GM19397 (cell line): Measurements from ENCODE around the gene SUN3.
"Not testable (repeated sequence)": the region's sequence is repeated elsewhere in the genome, so short reads cannot be mapped to it uniquely, and the experiment has no call there.

Experiments used
- ATAC-seq: cut with Tn5 transposase; IDR thresholded peaks from one replicate; pipeline ENCODE4 v1.9.1; 2021; ENCODE audit warnings: mild to moderate bottlenecking, moderate library complexity; ENCODE audit not compliant: unreplicated experiment

Gene SUN3

GRCh38 chr7:48033922-48034321 lies 5.0 kb upstream of the SUN3 start:
- no peak for ATAC-seq

DNA sequence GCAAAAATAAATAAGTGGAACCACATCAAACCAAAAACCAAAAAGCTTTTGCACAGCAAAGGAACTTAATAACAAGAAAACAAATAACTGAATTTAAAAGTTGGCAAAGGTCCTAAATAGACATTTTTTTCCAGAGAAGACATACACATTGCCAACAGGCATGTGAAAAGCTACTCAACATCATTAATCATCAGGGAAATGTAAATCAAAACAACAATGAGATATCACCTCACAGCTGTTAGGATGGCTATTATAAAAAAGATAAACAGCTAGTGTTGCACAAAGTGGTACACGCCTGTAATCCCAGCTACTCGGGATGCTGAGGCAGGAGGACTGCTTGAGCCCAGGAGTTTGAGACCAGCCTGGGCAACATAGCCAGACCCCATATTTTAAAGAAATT lies 2.2 kb upstream of the SUN3 start:
- no peak for ATAC-seq

GRCh38 chr7:48025624-48026023 lies 3.3 kb downstream of the SUN3 start:
- no peak for ATAC-seq

GRCh38 chr7:48017674-48018073 lies 11.2 kb downstream of the SUN3 start:
- ATAC-seq: no peak

- ATAC-seq: no peak
These were observed 12.3 kb downstream of the SUN3 start for GRCh38 chr7:48016641-48017040.

DNA sequence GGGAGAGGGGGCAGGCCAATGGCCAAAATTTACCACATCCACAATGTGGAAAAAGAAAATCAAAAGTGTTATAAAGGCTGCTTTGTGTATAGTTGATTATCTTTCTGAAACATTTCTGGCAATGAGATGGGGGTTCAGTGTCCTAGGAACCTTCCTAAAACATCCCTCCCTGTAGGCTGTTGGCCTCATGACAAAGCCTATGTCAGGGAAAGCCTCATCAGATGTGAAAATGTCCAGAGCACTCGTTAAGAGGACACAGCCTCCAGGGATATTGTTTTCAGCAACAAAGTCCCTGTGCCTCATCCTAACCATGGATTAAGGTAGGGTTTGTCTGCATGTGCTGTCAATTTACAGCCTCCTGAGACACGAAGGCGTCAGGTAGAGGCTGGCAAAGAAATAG lies 17.0 kb downstream of the SUN3 start:
- no peak for ATAC-seq

- ATAC-seq: no peak
These were observed 17.6 kb downstream of the SUN3 start for GRCh38 chr7:48011323-48011722.

DNA sequence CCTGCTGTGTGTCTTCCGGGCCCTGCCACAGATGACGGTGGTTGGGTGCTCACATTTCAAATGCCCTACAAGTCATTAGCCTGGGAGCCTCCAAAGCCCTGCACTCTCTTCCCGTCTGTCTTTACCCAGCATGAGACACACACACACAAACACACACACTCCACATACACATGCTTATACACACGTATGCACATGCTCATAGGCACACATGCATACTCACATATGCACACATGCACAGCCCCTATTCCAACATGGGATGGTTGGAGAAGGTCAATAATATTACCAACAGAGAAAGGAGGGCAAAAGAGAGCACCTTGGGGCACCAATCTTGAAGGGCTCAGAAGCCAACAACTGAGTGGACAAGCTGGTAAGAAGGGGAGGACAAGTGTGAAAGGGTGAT lies 19.0 kb downstream of the SUN3 start:
- no peak for ATAC-seq

- ATAC-seq: no peak
These were observed 19.6 kb downstream of the SUN3 start for GRCh38 chr7:48009257-48009656.

- no peak for ATAC-seq
These were observed 22.0 kb downstream of the SUN3 start for GRCh38 chr7:48006866-48007265.

GRCh38 chr7:48004638-48005037 lies 24.3 kb downstream of the SUN3 start:
- ATAC-seq: peak; percentile 77

DNA sequence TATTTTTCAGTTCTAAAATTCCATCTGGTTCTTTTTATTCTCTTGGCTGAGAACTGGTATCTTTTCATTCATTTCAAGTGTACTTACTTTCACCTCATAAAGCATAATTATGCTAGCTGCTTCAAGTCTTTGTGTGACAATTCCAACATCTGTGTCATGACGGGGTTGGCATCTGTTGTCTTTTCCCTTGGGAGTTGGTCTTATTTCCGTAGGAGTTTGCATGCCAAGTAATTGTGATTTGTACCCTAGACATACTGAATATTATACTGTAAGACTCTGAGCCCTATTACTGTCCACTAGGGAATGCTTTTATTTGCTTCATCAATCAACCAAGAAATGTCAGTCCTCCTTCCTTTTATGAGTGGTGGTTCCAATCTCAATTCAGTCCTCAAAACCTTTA lies 24.9 kb downstream of the SUN3 start:
- no peak for ATAC-seq

DNA sequence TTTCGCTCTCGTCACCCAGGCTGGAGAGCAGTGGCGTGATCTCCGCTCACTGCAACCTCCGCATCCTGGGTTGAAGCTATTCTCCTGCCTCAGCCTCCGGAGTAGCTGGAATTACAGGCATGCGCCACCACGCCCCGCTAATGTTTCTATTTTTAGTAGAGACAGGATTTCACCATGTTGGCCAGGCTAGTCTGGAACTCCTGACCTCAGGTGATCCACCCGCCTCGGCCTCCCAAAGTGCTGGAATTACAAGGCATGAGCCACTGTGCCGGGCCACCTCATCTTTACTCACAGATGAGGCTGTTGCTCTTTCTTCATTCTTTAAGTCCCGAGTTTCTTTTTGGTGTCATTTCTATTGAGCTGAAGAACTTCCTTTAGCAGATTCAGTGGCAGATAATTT lies 28.7 kb downstream of the SUN3 start:
- ATAC-seq: not testable (repeated sequence)

GRCh38 chr7:47999413-47999812 lies 29.5 kb downstream of the SUN3 start:
- ATAC-seq: no peak

- ATAC-seq: no peak
These were observed 36.5 kb downstream of the SUN3 start for GRCh38 chr7:47992446-47992845.

DNA sequence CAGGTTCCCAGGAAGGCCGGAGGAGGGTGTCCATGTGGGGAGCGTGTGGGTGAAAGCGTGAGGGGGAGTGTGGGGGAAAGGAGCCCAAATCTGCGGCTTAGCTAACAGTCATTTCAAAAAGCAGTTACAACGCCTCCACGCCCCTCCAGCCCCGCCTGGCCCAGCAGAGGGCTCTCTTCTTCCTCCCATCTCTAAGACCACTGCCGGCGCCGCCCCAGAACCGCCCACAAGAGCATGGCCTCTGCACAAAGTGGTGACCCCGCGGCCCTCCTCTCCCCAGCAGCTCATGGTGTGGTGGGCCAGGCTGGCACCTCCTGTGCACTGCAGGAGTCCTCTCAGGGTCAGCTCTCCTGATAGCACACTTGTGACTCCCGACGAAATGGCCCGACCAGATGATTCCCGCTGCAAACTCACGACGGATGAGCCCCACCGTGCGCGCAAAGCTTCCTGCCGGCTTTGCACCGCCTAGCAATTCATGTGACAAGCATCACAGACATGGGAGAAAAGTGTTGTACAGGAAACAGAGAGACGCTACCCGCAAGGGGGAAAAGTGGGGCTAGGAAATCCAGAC lies 37.1 kb downstream of the SUN3 start:
- ATAC-seq: peak; percentile 99

DNA sequence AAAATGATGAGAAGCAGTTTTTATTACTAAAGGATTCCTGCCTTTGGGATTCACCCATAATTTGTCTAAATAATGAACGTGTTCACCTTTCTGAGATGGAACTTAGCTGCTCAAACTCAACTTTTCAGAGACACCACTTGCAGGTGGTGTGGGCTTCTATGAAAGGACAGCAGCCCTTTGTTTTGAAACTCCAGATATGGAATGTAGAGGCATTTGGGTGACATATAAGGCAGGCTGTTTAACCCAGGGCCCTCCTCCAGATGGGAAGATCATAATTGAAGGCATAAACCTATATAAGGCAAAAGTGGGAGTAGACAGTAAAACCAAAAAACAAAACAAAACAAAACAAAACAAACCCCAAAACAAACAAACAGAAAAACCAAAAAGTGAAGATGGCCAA lies 37.6 kb downstream of the SUN3 start:
- ATAC-seq: no peak

- no peak for ATAC-seq
These were observed 38.3 kb downstream of the SUN3 start for GRCh38 chr7:47990592-47990991.

GRCh38 chr7:47989607-47990400 lies 39.1 kb downstream of the SUN3 start:
- ATAC-seq: not testable (repeated sequence)

DNA sequence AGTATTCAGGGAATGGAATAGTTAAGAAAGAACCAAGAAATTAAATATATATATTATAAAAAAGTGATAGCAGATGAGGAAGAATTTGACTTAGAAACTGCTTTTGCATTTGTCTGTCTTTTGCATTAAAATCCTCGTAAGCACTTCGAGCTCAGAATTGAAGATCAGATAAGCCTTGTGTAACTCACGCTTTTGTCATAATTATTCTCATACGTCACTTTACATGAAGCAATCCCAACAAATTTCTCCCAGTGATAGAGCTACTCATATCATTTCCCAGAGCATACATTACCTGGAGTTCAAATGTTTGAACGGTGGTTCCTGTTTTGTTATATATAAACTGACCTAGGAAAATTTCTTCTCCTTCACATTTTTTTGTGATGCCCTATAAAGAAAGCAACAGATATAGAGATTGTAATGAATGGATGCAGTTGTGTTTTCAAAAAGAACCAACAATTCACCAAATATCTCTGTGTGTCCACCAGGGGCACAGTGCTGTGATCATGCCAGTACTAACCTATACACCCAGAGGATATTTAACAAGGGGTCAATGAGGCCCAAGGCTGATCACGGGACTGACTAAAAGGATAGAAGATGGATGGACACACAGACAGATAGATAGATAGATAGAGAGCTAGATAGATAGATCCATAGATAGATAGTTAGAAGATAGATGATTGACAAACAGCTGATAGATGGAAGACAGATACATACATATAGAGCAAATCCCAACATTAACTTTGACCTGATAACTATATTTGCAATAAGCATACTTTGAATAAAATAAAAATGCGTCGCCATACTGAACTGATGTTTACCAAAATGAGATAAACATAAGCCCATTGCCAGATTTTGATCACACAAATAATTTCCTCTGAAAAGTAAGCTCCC lies 40.2 kb downstream of the SUN3 start:
- no peak for ATAC-seq

- ATAC-seq: no peak
These were observed 46.3 kb downstream of the SUN3 start for GRCh38 chr7:47982610-47983009.

- ATAC-seq: not testable (repeated sequence)
These were observed 48.3 kb downstream of the SUN3 start for GRCh38 chr7:47980648-47981047.
